SHP77 treated with DMSO at 0.1 percent for 48 hours (cell line): Measurements from ENCODE around the gene PRR20E.
"Not testable (repeated sequence)": the region's sequence is repeated elsewhere in the genome, so short reads cannot be mapped to it uniquely, and the experiment has no call there.

Source experiments
- DNase-seq: peaks from one replicate; lab custom pipeline; 2025; lab: John Stamatoyannopoulos, UW

The PRR20E gene

GRCh38 chr13:57166897-57167296 lies at the start of gene PRR20E:
PRR20E (plus strand) TSS chr13:57167197; CDS start chr13:57167584, 387 bp downstream.
- not testable (repeated sequence) for DNase-seq

- no peak for DNase-seq
These were observed 43.3 kb upstream of the PRR20E start for GRCh38 chr13:57123681-57124080.

GRCh38 chr13:57128909-57129308 lies 38.1 kb upstream of the PRR20E start:
- no peak for DNase-seq

GRCh38 chr13:57136093-57136492 lies 30.9 kb upstream of the PRR20E start:
- DNase-seq: no peak

- DNase-seq: no peak
These were observed 29.4 kb upstream of the PRR20E start for GRCh38 chr13:57137585-57137984.

- DNase-seq: no peak
These were observed 28.0 kb upstream of the PRR20E start for GRCh38 chr13:57138988-57139387.

- not testable (repeated sequence) for DNase-seq
These were observed 27.2 kb upstream of the PRR20E start for GRCh38 chr13:57139781-57140180.

- not testable (repeated sequence) for DNase-seq
These were observed 26.6 kb upstream of the PRR20E start, which contains the start of gene PRR20A for GRCh38 chr13:57140235-57140968. PRR20A (plus strand) TSS chr13:57140918; CDS start chr13:57141305, 387 bp downstream.

- not testable (repeated sequence) for DNase-seq
These were observed 19.8 kb upstream of the PRR20E start, which contains the start of gene PRR20B for GRCh38 chr13:57147188-57147587. PRR20B (plus strand) TSS chr13:57147488; CDS start chr13:57147875, 387 bp downstream.

GRCh38 chr13:57148106-57148505 lies 18.9 kb upstream of the PRR20E start:
- not testable (repeated sequence) for DNase-seq

GRCh38 chr13:57153761-57154160 lies 13.2 kb upstream of the PRR20E start, which contains the start of gene PRR20C:
PRR20C (plus strand) TSS chr13:57154061; CDS start chr13:57154448, 387 bp downstream.
- DNase-seq: not testable (repeated sequence)

GRCh38 chr13:57160332-57160731 lies 6.7 kb upstream of the PRR20E start, which contains the start of gene PRR20D:
PRR20D (plus strand) TSS chr13:57160632; CDS start chr13:57161019, 387 bp downstream.
- not testable (repeated sequence) for DNase-seq

- DNase-seq: no peak
These were observed 24.7 kb downstream of the PRR20E start for GRCh38 chr13:57191667-57192066.

- DNase-seq: no peak
These were observed 46.0 kb downstream of the PRR20E start for GRCh38 chr13:57212989-57213388.
